Large intestine (tissue), 3 donors: ENCODE results near the gene PYCR2. TPM values are rescaled to one million over a fixed set of nuclear protein-coding genes. Genes with fewer than 3 reads are reported as not detected.
A peak's percentile ranks its signal among the peaks of the same experiment; 100 is the strongest.
"Not testable (repeated sequence)": the region's sequence is repeated elsewhere in the genome, so short reads cannot be mapped to it uniquely, and the experiment has no call there.

Source experiments
- DNase-seq, 2 donors: peaks; one replicate each; pipeline versions ENCODE4 v3.0.0 to v3.0.0-alpha.2; 2013
- H3K27ac ChIP-seq: one replicate; pipeline ENCODE4 v1.5.1; 2013; ENCODE audit warnings: low read length
- H3K27me3 ChIP-seq: 2 replicates; pipeline ENCODE4 v1.6.1; 2013; ENCODE audit warnings: low read length; ENCODE audit not compliant: control insufficient read depth, insufficient read depth
- H3K36me3 ChIP-seq: 2 replicates; pipeline ENCODE4 v1.6.1; 2013; ENCODE audit warnings: low read length; ENCODE audit not compliant: control insufficient read depth, insufficient read depth
- H3K4me1 ChIP-seq: one replicate; pipeline ENCODE4 v1.6.1; 2013; ENCODE audit warnings: low read length; ENCODE audit not compliant: control insufficient read depth, insufficient read depth
- H3K4me3 ChIP-seq: one replicate; pipeline ENCODE4 v1.5.1; 2013; ENCODE audit warnings: low read length
- H3K9me3 ChIP-seq: one replicate; pipeline ENCODE4 v1.6.1; 2013; ENCODE audit warnings: mild to moderate bottlenecking, low read depth, low read length, moderate library complexity; ENCODE audit not compliant: control insufficient read depth
- WGBS: methylation state at CpG from one replicate; pipeline ENCODE4 v1.1.5; 2013; ENCODE audit warnings: low lambda C conversion rate; ENCODE audit not compliant: insufficient coverage; 5-methylcytosine and 5-hydroxymethylcytosine counted together
- polyA plus RNA-seq: library from polyadenylated mRNA; unstranded; fragments of 120-200 nt; gene quantifications from one replicate; pipeline ENCODE4 v1.2.1, GENCODE V29; 2013

Gene PYCR2
- polyA plus RNA-seq, 1 donor, result 43.0 TPM

DNA sequence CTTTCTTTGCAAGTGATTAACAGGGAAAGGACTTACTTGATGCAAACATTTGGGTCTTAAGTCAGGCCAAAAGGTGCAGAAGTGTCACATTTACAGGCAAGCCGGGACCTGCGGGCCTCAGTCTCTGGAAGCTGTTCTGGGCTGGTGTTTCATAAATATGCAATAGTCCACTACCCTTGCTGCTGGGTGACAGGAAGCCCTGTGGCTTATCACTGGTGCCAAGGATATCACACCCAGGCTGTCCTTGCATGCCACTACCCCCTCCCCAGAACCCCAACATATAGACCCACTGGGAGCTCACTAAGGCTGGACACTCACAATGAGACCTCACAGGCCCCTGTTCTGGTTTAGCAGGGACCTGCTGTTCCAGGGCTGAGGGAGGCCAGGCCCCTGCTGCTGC is 20.3 kb upstream of the PYCR2 start:
- Histone ChIP-seq H3K4me1 (no peaks in the 10 kb centered on the region), H3K4me3 (no peak overlapping the region), H3K27ac (no peak overlapping the region), H3K36me3 (no peaks in the 10 kb centered on the region), H3K9me3 (no peaks in the 10 kb centered on the region), H3K27me3 (peaks cover 11% of the 10 kb centered on the region)
- WGBS, result no CpG with 5 or more reads among the region's 2 CpGs
- no peak for DNase-seq

GRCh38 chr1:225943582-225943981 is 19.5 kb upstream of the PYCR2 start:
- WGBS, result 40% methylated on average over 1 of the region's 4 CpGs
- no peaks in the 10 kb centered on the region for H3K36me3 ChIP-seq
- H3K27ac ChIP-seq, result no peak overlapping the region
- peaks cover 9% of the 10 kb centered on the region for H3K27me3 ChIP-seq
- no peaks in the 10 kb centered on the region for H3K9me3 ChIP-seq
- DNase-seq, result no peak
- no peak overlapping the region for H3K4me3 ChIP-seq
- no peaks in the 10 kb centered on the region for H3K4me1 ChIP-seq

- Histone ChIP-seq H3K9me3 (no peaks in the 10 kb centered on the region), H3K4me3 (no peak overlapping the region), H3K27me3 (peaks cover 6% of the 10 kb centered on the region), H3K4me1 (no peaks in the 10 kb centered on the region), H3K27ac (no peak overlapping the region), H3K36me3 (no peaks in the 10 kb centered on the region)
- no CpG with 5 or more reads among the region's 7 CpGs for WGBS
- no peak for DNase-seq
Observed at GRCh38 chr1:225942574-225942973, 18.5 kb upstream of the PYCR2 start.

- H3K27ac ChIP-seq, result no peak overlapping the region
- no peak overlapping the region for H3K4me3 ChIP-seq
- no peak for DNase-seq
- no peaks in the 10 kb centered on the region for H3K36me3 ChIP-seq
- peaks cover 5% of the 10 kb centered on the region for H3K27me3 ChIP-seq
- H3K9me3 ChIP-seq, result no peaks in the 10 kb centered on the region
- no peaks in the 10 kb centered on the region for H3K4me1 ChIP-seq
- no CpG with 5 or more reads among the region's 1 CpG for WGBS
Observed at GRCh38 chr1:225941942-225942222, 17.8 kb upstream of the PYCR2 start.

- peaks cover 3% of the 10 kb centered on the region for H3K27me3 ChIP-seq
- no peaks in the 10 kb centered on the region for H3K36me3 ChIP-seq
- no peaks in the 10 kb centered on the region for H3K4me1 ChIP-seq
- no peak for DNase-seq
- H3K9me3 ChIP-seq, result no peaks in the 10 kb centered on the region
- H3K27ac ChIP-seq, result no peak within 1 kb of the TSS
- H3K4me3 ChIP-seq, result no peak within 1 kb of the TSS
- no CpG with 5 or more reads among the region's 6 CpGs for WGBS
Observed at GRCh38 chr1:225941187-225941941, 17.3 kb upstream of the PYCR2 start, which contains the start of gene LEFTY2. TSS of gene LEFTY2 (minus strand) at chr1:225941220. CDS start at chr1:225941140, 80 bp downstream.

DNA sequence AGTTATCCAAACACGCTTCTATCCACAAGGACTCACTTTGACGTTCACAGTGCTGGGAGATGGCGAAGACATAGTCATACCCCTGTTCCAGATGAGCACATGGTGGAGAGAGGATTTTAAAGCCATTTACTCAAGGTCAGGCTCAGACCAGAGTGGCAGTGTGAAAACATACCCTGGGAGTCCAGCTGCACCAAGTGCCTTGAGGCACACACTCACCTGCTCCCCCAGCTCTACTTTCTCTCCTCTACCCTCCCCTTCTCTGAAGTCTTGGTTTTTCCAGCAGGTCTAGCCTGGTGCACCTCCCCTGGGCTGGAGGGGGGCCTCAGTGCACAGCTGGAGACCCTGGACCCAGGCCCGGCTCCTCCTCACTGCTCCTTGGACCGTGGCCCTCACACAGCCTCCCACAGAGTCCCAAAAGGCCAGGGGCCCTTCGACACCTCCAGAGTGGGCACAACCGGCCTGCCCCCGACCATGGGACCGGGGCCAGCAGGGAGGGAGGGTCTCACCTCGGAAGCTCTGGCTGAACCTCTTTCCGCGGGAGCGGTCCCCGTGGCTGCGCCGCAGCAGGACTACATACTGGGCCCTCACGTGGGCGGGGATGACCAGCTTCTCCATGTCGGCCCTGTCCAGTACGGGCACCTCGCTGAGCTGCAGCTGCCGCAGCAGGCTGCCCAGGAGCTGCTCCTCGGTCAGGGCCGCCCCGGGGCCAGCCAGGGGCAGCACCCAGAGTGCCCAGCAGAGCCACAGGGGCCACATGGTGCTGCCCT is 16.5 kb upstream of the PYCR2 start:
- DNase-seq, result no peak
- Histone ChIP-seq H3K9me3 (no peaks in the 10 kb centered on the region), H3K27me3 (peaks cover 3% of the 10 kb centered on the region), H3K36me3 (no peaks in the 10 kb centered on the region), H3K27ac (no peak overlapping the region), H3K4me1 (no peaks in the 10 kb centered on the region), H3K4me3 (no peak overlapping the region)
- no CpG with 5 or more reads among the region's 25 CpGs for WGBS

DNA sequence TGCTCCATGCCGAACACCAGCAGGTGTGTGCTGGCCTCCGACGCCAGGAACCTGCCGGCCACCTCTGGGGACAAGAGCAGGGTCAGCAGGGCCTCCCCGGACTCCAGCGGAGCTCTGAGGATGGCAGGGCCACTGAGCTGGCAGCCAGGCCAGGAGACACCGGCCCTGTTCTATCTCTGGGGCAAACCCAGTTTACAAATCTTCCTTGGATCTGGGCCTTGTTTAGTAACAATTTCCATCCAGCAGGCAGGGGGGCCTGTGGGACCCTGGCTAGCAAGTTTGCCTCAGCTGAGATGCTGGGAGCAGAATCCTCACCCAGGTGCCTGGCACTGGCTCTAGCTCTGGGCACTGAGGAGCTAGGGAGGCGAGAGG is 15.9 kb upstream of the PYCR2 start:
- no CpG with 5 or more reads among the region's 8 CpGs for WGBS
- not testable (repeated sequence) for H3K4me3 ChIP-seq, H3K27ac ChIP-seq, H3K36me3 ChIP-seq, H3K9me3 ChIP-seq, H3K27me3 ChIP-seq, H3K4me1 ChIP-seq, DNase-seq

GRCh38 chr1:225939097-225939938 is 15.3 kb upstream of the PYCR2 start:
- not testable (repeated sequence) for H3K9me3 ChIP-seq, H3K36me3 ChIP-seq, H3K4me3 ChIP-seq, H3K27me3 ChIP-seq, H3K4me1 ChIP-seq, H3K27ac ChIP-seq
- DNase-seq, result peak in 1 of 2 donors; percentile 43
- WGBS, result no CpG with 5 or more reads among the region's 69 CpGs

DNA sequence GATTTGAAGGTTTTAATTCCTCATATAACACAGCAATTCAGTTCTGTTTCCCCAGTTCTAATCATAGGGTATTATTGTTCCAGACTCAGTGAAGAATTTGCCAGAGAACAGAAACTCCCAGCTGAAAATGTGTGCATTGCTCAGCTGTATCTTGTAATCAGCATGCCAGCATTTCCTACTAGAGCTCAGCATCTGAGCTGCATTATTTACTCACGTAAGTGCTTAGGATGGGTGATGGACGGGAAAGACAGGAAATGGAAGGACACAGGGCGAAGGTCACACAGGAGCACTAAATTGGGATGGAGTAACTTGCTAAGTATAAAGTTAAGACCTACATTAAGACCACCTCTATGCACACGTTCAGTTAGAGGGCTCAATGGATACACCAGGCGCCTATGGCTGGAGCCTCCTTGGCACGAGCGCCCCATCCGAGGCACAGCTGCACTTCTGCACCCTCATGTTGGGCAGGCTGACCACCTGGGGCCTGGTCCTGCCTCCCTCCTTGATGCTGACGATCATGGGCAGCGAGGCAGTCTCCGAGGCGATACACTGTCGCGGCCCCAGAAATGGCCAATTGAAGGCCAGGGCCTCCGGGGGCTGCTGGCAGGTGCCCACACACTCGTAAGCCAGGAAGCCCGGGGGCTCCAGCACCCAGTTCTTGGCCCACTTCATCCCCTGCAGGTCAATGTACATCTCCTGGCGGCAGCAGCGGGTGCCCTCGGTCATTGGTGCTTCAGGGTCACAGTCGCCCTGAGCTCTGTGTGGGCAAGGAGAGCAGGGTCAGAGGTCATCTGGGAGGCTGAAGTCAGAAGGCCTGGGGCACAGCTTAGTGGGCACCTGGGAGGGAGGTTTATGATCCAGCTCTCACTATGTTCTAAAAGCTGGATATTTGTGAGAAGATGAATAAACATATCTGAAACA is 13.3 kb upstream of the PYCR2 start:
- no peaks in the 10 kb centered on the region for H3K36me3 ChIP-seq
- no peak overlapping the region for H3K27ac ChIP-seq
- no peaks in the 10 kb centered on the region for H3K9me3 ChIP-seq
- no peak overlapping the region for H3K4me3 ChIP-seq
- no peaks in the 10 kb centered on the region for H3K4me1 ChIP-seq
- WGBS, result no CpG with 5 or more reads among the region's 21 CpGs
- DNase-seq, result no peak
- peaks cover 3% of the 10 kb centered on the region for H3K27me3 ChIP-seq

DNA sequence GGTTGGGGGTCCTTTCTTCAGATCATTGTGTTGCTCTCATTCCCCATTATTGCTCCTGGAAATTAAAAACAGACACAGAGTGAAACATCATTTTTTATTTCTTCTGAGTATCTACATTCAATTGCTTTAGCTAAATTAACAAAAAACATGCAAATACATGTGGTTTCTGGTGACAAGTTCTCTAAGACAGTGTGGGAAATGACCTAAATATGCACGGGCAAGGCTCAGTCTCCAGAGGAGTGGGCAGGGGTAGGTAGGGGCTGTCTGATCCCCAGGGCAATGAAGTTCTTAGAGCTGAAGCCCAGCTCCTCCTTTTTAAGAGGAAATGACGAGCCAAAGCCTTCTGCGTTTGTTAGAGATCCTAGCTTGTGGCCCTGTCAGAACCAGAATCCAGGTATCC is 12.5 kb upstream of the PYCR2 start:
- no CpG with 5 or more reads among the region's 3 CpGs for WGBS
- no peaks in the 10 kb centered on the region for H3K9me3 ChIP-seq
- DNase-seq, result no peak

More for the DNA sequence above, 12.5 kb upstream of the PYCR2 start:
- Histone ChIP-seq H3K36me3 (no peaks in the 10 kb centered on the region), H3K4me1 (no peaks in the 10 kb centered on the region), H3K27ac (no peak overlapping the region), H3K4me3 (no peak overlapping the region), H3K27me3 (peaks cover 3% of the 10 kb centered on the region)
